Measurements from ENCODE around the gene OVOL1. TPM values are rescaled to one million over a fixed set of nuclear protein-coding genes. Genes with fewer than 3 reads are reported as not detected.

OVOL1 gene
- polyA plus RNA-seq, 3 donors, result 0.08 TPM; not detected in 2

- Mint-ChIP-seq H3K4me3 (peak overlapping the region; percentile 68 to 89), H3K27ac (peak overlapping the region; percentile 60 to 100 (median 100)), H3K4me1 (peaks cover 57% of the 10 kb centered on the region), H3K9me3 (no peaks in the 10 kb centered on the region), H3K36me3 (peaks cover 27 to 37% of the 10 kb centered on the region in 2 donors), H3K27me3 (ENCODE audit: low read depth in 3 of 3) (peaks cover 3 to 18% (median 9%) of the 10 kb centered on the region in 3 donors)
- no peak overlapping the region for H2AFZ ChIP-seq (ENCODE audit: insufficient read depth, low read depth, low read length, poor library complexity, severe bottlenecking)
- intact Hi-C loops (cut with micrococcal nuclease), result no loop called here
- H3K9ac ChIP-seq (ENCODE audit: insufficient read depth, low read length, poor library complexity, severe bottlenecking), result peak overlapping the region; percentile 15
- H3K27me3 ChIP-seq (ENCODE audit: control insufficient read depth in 2 of 2, insufficient read depth in 2 of 2, low read length in 2 of 2), result peaks cover 0 to 18% of the 10 kb centered on the region in 2 donors
- H3K9me3 ChIP-seq (replicated peaks in 1 of 2; ENCODE audit: control insufficient read depth in 1 of 2, insufficient read depth in 1 of 2, low read length in 2 of 2), result no peaks in the 10 kb centered on the region
- peaks cover 68 to 72% of the 10 kb centered on the region in 2 donors for H3K4me1 ChIP-seq (ENCODE audit: control insufficient read depth in 1 of 2, insufficient read depth in 2 of 2, low read length in 2 of 2)
- peaks cover 22 to 30% of the 10 kb centered on the region in 2 donors for H3K36me3 ChIP-seq (replicated peaks in 1 of 2; ENCODE audit: control insufficient read depth in 1 of 2, insufficient read depth in 2 of 2, low read length in 2 of 2)
- H3K4me3 ChIP-seq (replicated peaks in 1 of 3; ENCODE audit: low read depth in 2 of 3, low read length in 3 of 3), result peak overlapping the region in 1 of 3 experiments; percentile 99
- peaks cover 61% of the 10 kb centered on the region for H3K79me2 ChIP-seq (ENCODE audit: insufficient read depth, low read length)
- H3K4me2 ChIP-seq (replicated peaks; ENCODE audit: extremely low read depth, low read length, poor library complexity, severe bottlenecking), result peak overlapping the region; percentile 99
- H4K20me1 ChIP-seq (ENCODE audit: insufficient read depth, low read length), result peaks cover 33% of the 10 kb centered on the region
- H3K27ac ChIP-seq (ENCODE audit: low read depth in 1 of 2, low read length in 2 of 2), result peak overlapping the region; percentile 98 to 99
- DNase-seq, result no peak
- 93% methylated on average over 20 of the region's 20 CpGs for WGBS (ENCODE audit: insufficient coverage)
- no peak for TF ChIP-seq CTCF (IDR thresholded peaks at IDR 0.05)
These were observed 8.4 kb upstream of the OVOL1 start for GRCh38 chr11:65778431-65778900.

- peak overlapping the region; percentile 99 for H3K4me2 ChIP-seq (replicated peaks; ENCODE audit: extremely low read depth, low read length, poor library complexity, severe bottlenecking)
- H4K20me1 ChIP-seq (ENCODE audit: insufficient read depth, low read length), result peaks cover 33% of the 10 kb centered on the region
- intact Hi-C loops (cut with micrococcal nuclease), result no loop called here
- peaks cover 0 to 23% of the 10 kb centered on the region in 2 donors for H3K27me3 ChIP-seq (ENCODE audit: control insufficient read depth in 2 of 2, insufficient read depth in 2 of 2, low read length in 2 of 2)
- peaks cover 22 to 30% of the 10 kb centered on the region in 2 donors for H3K36me3 ChIP-seq (replicated peaks in 1 of 2; ENCODE audit: control insufficient read depth in 1 of 2, insufficient read depth in 2 of 2, low read length in 2 of 2)
- peaks cover 50% of the 10 kb centered on the region for H3K4me1 Mint-ChIP-seq
- TF ChIP-seq CTCF (IDR thresholded peaks at IDR 0.05), result no peak
- no peaks in the 10 kb centered on the region for H3K9me3 ChIP-seq (replicated peaks in 1 of 2; ENCODE audit: control insufficient read depth in 1 of 2, insufficient read depth in 1 of 2, low read length in 2 of 2)
- H3K27me3 Mint-ChIP-seq (ENCODE audit: low read depth in 3 of 3), result peaks cover 8 to 22% (median 13%) of the 10 kb centered on the region in 3 donors
- no peak for DNase-seq
- peak overlapping the region; percentile 99 for H3K9ac ChIP-seq (ENCODE audit: insufficient read depth, low read length, poor library complexity, severe bottlenecking)
- peak overlapping the region; percentile 98 to 99 for H3K27ac ChIP-seq (ENCODE audit: low read depth in 1 of 2, low read length in 2 of 2)
- peak overlapping the region; percentile 65 to 99 (median 96) for H3K27ac Mint-ChIP-seq
- no peaks in the 10 kb centered on the region for H3K9me3 Mint-ChIP-seq
- H3K4me1 ChIP-seq (ENCODE audit: control insufficient read depth in 1 of 2, insufficient read depth in 2 of 2, low read length in 2 of 2), result peaks cover 61 to 66% of the 10 kb centered on the region in 2 donors
- peak overlapping the region; percentile 76 to 99 (median 99) for H3K4me3 ChIP-seq (replicated peaks in 1 of 3; ENCODE audit: low read depth in 2 of 3, low read length in 3 of 3)
- H3K4me3 Mint-ChIP-seq, result peak overlapping the region; percentile 89 to 94
- 92% methylated on average over 23 of the region's 25 CpGs for WGBS (ENCODE audit: insufficient coverage)
- no peak overlapping the region for H2AFZ ChIP-seq (ENCODE audit: insufficient read depth, low read depth, low read length, poor library complexity, severe bottlenecking)
- peaks cover 55% of the 10 kb centered on the region for H3K79me2 ChIP-seq (ENCODE audit: insufficient read depth, low read length)
- peaks cover 30 to 39% of the 10 kb centered on the region in 2 donors for H3K36me3 Mint-ChIP-seq
These were observed 7.8 kb upstream of the OVOL1 start for GRCh38 chr11:65778901-65779668.
